Endometrial microvascular endothelial cells (primary cell): ENCODE measurements around the gene SMCHD1. TPM values are rescaled to one million over a fixed set of nuclear protein-coding genes. Genes with fewer than 3 reads are reported as not detected.
"Not testable (repeated sequence)": the region's sequence is repeated elsewhere in the genome, so short reads cannot be mapped to it uniquely, and the experiment has no call there.

Experiments used
- in situ Hi-C: cut with HindIII; loops from 2 replicates; pipeline ENCODE4 v1.10.0; 2017; ENCODE audit warnings: low sequenced_read_pairs, low pct_unique_long_range_greater_than_20kb; ENCODE audit errors: inconsistent ontology term
- total RNA-seq: library from RNA; depleted of rRNA; stranded (reverse); fragments of >200 nt; gene quantifications from one replicate; pipeline ENCODE4 v1.2.3, GENCODE V29; 2015; ENCODE audit errors: inconsistent ontology term

The SMCHD1 gene
- total RNA-seq, 1 donor from 2014 or later = 27.6 TPM

- in situ Hi-C loops = no loop called here
Observed at GRCh38 chr18:2797951-2798350, 142.4 kb downstream of the SMCHD1 start.

GRCh38 chr18:2799369-2799768, 143.8 kb downstream of the SMCHD1 start:
- in situ Hi-C loops = no loop called here

DNA sequence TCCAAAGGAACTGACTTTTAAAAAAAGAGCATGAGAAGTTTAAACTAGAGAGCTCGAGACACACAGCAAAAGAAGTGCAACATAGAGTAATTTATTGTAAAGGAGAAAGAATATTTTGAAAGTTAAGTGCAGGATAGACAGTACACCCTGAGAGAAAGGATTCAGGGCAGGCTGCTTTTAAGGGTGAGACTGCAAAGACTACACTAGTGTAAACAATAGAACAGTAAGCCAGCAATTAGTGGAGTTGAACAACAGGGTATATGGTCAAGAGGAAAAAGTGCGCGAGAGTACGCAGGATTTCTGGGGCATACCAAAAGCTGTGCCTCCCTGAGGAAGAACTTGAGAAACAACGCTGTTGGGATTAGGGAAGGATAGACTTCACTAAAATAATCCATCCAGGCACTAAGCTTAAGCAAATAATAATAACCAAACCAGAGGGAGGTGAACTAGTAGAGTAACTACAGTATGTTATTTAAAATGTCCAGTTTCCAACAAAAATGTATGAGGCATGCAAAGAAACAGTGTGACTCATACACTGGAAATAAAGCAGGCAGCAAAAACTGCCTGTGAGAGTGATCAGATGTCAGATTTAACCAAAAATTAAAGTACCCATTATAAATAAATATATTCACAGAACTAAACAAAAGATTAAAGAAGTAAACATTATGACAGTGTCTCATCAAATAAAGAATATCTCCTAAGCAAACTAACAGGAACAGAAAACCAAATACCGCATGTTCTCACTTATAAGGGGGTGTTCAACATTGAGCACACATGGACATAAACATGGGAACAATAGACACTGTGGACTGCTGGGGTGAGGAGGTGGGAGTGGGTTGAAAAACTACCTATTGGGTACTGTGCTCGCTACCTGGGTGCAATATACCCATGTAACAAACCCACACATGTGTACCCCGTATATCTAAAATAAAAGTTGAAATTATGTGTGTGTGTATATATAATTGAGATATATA, 150.7 kb downstream of the SMCHD1 start:
- in situ Hi-C loops = no loop called here

DNA sequence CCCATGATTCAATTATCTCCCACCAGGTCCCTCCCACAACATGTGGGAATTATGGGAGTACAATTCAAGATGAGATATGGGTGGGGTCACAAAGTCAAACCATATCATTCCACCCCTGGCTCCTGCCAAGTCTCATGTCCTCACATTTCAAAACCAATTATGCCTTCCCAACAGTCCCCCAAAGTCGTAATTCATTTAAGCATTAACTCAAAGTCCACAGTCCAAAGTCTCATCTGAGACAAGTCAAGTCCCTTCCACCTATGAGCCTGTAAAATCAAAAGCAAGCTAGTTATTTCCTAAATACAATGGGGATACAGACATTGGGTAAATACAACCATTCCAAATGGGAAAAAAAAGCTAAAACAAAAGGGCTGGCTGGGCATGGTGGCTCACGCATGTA, 153.1 kb downstream of the SMCHD1 start:
- in situ Hi-C loops = not testable (repeated sequence)

- in situ Hi-C loops = not testable (repeated sequence)
Observed at GRCh38 chr18:2809666-2810183, 154.2 kb downstream of the SMCHD1 start.

DNA sequence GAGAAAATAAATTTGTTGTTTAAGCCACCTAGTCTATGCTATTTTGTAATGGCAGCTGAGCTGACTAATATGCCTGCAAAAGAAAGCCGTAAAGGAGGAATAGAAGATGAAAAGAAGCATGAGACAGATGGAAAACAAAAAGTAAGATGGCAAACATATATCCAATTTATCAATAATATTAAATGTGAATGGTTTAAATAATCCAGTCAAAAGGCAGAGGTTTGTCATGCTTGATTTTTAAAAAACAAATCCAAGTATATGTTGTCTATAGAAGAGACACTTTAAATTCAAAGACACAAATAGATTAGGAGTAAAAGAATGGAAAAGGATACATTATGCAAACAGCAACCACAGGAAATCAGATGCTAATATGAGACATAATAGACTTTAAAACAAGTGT, 155.9 kb downstream of the SMCHD1 start:
- in situ Hi-C loops = no loop called here

GRCh38 chr18:2814928-2815327, 159.4 kb downstream of the SMCHD1 start:
- in situ Hi-C loops = no loop called here

GRCh38 chr18:2818281-2818680, 162.8 kb downstream of the SMCHD1 start:
- in situ Hi-C loops = no loop called here

GRCh38 chr18:2821695-2822094, 166.2 kb downstream of the SMCHD1 start:
- in situ Hi-C loops = no loop called here

- in situ Hi-C loops = no loop called here
Observed at GRCh38 chr18:2822213-2822921, 166.8 kb downstream of the SMCHD1 start.

DNA sequence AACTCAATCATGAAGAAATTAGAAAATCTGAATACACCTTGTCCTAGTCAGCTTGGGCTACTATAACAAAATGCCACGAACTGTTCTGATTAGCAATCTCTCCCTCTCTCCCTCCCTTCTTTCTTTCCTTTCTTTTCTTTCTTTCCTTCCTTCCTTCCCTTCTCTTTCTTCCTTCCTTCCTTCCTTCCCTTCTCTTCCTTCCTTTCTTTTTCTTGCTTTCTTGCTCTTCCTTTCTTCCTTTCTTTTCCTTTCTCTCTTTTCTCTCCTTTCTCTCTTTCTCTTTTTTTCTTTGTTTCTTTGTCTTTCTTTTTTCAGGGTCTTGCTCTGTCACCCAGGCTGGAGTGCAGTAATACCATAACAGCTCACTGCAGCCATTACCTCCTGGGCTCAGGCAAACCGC, 167.7 kb downstream of the SMCHD1 start:
- in situ Hi-C loops = no loop called here

DNA sequence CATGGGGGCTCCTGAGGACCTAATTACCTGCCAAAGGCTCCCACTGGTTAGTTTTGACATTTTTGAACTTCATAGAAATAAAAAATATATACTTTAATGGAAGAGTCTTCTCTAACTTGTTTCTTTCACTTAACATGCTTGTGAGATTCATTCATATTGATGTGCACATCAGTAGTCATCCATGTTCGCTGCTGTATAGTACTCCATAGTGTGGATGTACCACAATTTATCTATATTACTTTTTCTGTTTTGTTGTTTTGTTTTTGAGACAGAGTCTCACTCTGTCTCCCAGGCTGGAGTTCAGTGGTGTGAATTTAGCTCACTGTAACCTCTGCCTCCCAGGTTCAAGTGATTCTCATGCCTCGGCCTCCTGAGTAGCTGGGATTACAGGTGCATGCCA, 168.4 kb downstream of the SMCHD1 start:
- in situ Hi-C loops = no loop called here

DNA sequence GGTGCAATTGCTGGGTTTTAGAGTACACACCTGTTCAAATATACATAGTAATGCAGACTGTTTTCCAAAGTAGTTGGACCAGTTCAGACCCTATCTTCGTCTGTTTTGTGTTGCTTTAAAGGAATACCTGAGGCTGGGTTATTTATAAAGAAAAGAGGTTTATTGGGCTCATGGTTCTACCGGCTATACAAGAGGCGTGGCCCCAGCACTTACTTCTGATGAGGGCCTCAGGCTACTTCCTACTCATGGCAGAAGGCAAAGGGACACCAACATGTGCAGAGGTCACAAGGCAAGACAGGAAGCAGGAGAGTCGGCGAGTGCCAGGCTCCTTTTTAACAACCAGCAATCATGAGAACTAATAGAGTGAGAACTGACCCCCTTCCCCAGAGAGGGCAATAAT, 169.3 kb downstream of the SMCHD1 start:
- in situ Hi-C loops = no loop called here

DNA sequence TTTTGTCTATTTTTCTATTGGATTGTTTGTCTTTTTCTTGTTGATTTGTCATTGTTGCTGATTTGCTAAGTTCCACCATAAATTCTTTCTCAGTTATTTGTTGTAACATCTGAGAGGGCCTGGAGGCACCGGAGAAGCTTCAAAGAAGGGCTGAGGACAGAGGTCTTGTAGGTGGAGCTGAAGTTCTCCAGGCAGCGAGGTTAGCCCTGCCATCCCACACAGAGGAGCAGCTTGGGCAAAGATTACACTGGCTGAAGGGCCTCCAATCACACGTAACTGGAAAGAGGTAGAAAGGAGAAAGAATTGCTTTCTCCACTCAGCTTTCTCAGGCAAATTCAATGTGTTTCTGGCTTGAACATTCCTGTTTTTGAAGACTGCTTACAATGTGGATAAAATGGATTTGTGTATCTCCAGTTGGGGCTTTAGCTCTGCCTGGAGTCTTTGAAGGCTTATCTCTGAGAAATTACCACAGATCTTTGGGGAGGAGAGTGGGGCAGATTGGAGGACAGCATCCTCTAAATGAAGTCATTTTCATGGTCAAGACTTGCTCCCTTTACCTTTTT, 170.2 kb downstream of the SMCHD1 start:
- in situ Hi-C loops = no loop called here

GRCh38 chr18:2826581-2826980, 171.1 kb downstream of the SMCHD1 start:
- in situ Hi-C loops = no loop called here

DNA sequence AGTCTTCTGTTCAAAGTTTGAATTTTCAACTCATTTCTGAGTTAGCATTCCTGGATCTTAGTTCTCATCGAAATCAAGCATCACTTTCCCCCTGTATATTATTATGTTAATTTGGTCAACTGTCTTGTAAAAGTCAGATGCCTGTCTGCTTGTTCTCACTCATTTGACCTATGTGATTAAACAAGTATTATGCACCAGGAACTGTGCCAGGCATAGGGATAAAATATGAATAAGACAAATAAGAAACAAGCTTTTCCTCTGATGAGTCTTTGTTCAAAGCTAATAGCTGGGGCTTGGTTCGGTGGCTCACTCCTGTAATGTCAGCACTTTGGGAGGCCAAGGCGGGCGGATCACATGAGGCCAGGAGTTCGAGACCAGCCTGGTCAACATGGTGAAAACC, 171.5 kb downstream of the SMCHD1 start:
- in situ Hi-C loops = no loop called here

DNA sequence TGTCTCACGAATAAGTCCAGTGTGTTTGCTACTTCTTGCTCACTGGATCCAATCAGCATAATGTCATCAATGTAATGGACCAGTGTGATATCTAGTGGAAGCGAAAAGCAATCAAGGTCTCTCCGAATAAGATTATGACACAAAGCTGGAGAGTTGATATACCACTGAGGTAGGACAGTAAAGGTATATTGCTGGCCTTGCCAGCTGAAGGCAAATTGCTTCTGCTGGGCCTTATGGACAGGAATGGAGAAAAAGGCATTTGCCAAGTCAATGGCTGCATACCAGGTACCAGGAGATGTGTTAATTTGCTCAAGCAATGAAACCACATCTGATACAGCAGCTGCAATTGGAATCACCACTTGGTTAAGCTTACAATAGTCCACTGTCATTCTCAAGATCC, 180.6 kb downstream of the SMCHD1 start:
- in situ Hi-C loops = not testable (repeated sequence)

DNA sequence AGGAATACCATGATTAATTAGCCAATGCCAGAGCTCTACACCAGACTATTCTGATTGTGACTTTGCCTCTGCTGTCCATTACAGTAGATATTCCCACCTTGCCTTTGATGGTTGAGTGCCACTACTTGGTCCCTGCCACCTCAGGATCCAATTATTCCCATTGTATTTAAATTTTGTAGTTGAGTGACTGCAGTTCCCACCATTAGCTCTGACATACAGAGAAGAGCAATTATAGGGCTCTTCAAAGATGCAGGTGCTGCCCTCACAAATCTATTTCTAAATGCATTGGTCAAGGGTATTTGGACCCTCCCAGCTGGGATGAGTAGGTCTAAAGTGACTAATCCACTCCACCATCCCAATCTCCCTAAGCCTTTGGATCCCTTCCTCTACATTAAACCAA, 181.8 kb downstream of the SMCHD1 start:
- in situ Hi-C loops = not testable (repeated sequence)

DNA sequence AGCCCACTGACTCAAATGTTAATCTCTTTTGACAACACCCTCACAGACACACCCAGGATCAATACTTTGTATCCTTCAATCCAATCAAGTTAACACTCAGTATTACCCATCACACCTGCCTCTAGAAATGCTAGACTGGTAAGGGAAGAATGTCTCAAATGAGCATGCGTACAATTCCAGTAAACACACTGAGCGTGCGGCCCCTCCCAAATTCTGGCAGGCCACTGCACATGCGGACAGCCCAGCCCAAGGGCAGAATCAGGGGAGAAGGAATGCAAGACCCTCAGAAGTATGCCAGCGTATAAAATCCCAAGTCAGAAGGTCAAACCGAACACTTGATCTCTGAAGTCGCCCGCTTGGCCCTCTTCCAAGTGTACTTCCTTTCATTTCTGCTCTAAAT, 183.7 kb downstream of the SMCHD1 start:
- in situ Hi-C loops = no loop called here

- in situ Hi-C loops = no loop called here
Observed at GRCh38 chr18:2840521-2840920, 185.0 kb downstream of the SMCHD1 start.
